GM23338 (cell line): ENCODE measurements around the gene TCF3. TPM values are rescaled to one million over a fixed set of nuclear protein-coding genes. Genes with fewer than 3 reads are reported as not detected.
A peak's percentile ranks its signal among the peaks of the same experiment; 100 is the strongest.

ENCODE experiments used
- ATAC-seq: fragments of 200-7000 bp; cut with Tn5 transposase; 3 replicates; pipeline ENCODE4 v1.9.1; 2020
- DNase-seq: peaks from one replicate; pipeline ENCODE4 v3.0.0-alpha.2; 2015; ENCODE audit warnings: low spot score
- H2AFZ ChIP-seq: fragments of 200-600 bp; sonication (generic); 2 replicates; pipeline ENCODE4 v1.8.0; 2016; ENCODE audit warnings: antibody characterized with exemption, mild to moderate bottlenecking, moderate library complexity
- H3F3A ChIP-seq: fragments of 200-600 bp; sonication (generic); replicated peaks from 2 replicates; pipeline ENCODE4 v1.8.0; 2017; ENCODE audit warnings: antibody characterized with exemption, mixed run types, low read depth
- H3K27ac ChIP-seq: fragments of 200-600 bp; sonication (generic); 2 replicates; pipeline ENCODE4 v1.6.1; 2016; ENCODE audit warnings: low read depth
- H3K27me3 ChIP-seq: fragments of 200-600 bp; sonication (generic); 2 replicates; pipeline ENCODE4 v1.8.0; 2016; ENCODE audit warnings: mild to moderate bottlenecking, mixed run types, moderate library complexity; ENCODE audit not compliant: insufficient read depth
- H3K36me3 ChIP-seq: fragments of 200-600 bp; sonication (generic); 2 replicates; pipeline ENCODE4 v1.8.0; 2016; ENCODE audit warnings: mild to moderate bottlenecking; ENCODE audit not compliant: insufficient read depth
- H3K4me1 ChIP-seq: fragments of 200-600 bp; sonication (generic); 2 replicates; pipeline ENCODE4 v1.8.0; 2016; ENCODE audit warnings: mild to moderate bottlenecking, moderate library complexity; ENCODE audit not compliant: insufficient read depth
- H3K4me2 ChIP-seq: fragments of 200-600 bp; sonication (generic); 2 replicates; pipeline ENCODE4 v1.7.1; 2017; ENCODE audit warnings: mixed run types
- H3K4me3 ChIP-seq: fragments of 200-600 bp; sonication (generic); 2 replicates; pipeline ENCODE4 v1.6.1; 2016; ENCODE audit warnings: mixed run types
- H3K79me2 ChIP-seq: fragments of 200-600 bp; sonication (generic); replicated peaks from 2 replicates; pipeline ENCODE4 v1.8.0; 2017; ENCODE audit warnings: mild to moderate bottlenecking; ENCODE audit not compliant: insufficient read depth
- H3K9me2 ChIP-seq: fragments of 200-600 bp; sonication (generic); 2 replicates; pipeline ENCODE4 v1.8.0; 2017; ENCODE audit not compliant: insufficient read depth
- H4K20me1 ChIP-seq: fragments of 200-600 bp; sonication (generic); replicated peaks from 2 replicates; pipeline ENCODE4 v1.8.0; 2017; ENCODE audit warnings: mild to moderate bottlenecking; ENCODE audit not compliant: insufficient read depth
- H3K27ac Mint-ChIP-seq: 2 replicates; pipeline ENCODE4 v1.8.0; 2020; ENCODE audit warnings: inconsistent platforms, mild to moderate bottlenecking, moderate library complexity, mixed read lengths
- H3K27me3 Mint-ChIP-seq: 3 replicates; pipeline ENCODE4 v1.8.0; 2022; ENCODE audit warnings: low read depth, mild to moderate bottlenecking, moderate library complexity, mixed read lengths, inconsistent platforms; ENCODE audit not compliant: insufficient read depth, poor library complexity
- H3K36me3 Mint-ChIP-seq: 3 replicates; pipeline ENCODE4 v1.8.0; 2021; ENCODE audit warnings: low read depth, mild to moderate bottlenecking, inconsistent platforms, moderate library complexity, mixed read lengths
- H3K4me1 Mint-ChIP-seq: 3 replicates; pipeline ENCODE4 v1.8.0; 2020; ENCODE audit warnings: mild to moderate bottlenecking, inconsistent platforms, mixed read lengths
- H3K4me3 Mint-ChIP-seq: 3 replicates; pipeline ENCODE4 v1.8.0; 2021; ENCODE audit warnings: moderate library complexity, mild to moderate bottlenecking, inconsistent platforms, mixed read lengths
- H3K9me3 Mint-ChIP-seq: 3 replicates; pipeline ENCODE4 v1.8.0; 2020; ENCODE audit warnings: moderate library complexity, mild to moderate bottlenecking, inconsistent platforms, mixed read lengths
- CREB1 ChIP-seq: fragments of 250-450 bp; sonication (Bioruptor Pico); IDR thresholded peaks from 2 replicates; pipeline ENCODE4 v1.5.0; 2020; ENCODE audit warnings: low read depth, mild to moderate bottlenecking, moderate library complexity
- EZH2 ChIP-seq: fragments of 200-600 bp; sonication (generic); IDR thresholded peaks from one replicate; pipeline ENCODE4 v1.8.0; 2017; ENCODE audit warnings: antibody characterized with exemption, mild to moderate bottlenecking, low read depth; ENCODE audit not compliant: unreplicated experiment
- EZH2phosphoT487 ChIP-seq: fragments of 200-600 bp; sonication (generic); IDR thresholded peaks from one replicate; pipeline ENCODE4 v1.8.1; 2018; ENCODE audit warnings: antibody characterized with exemption; ENCODE audit not compliant: unreplicated experiment
- JUNB ChIP-seq: IDR thresholded peaks from one replicate; pipeline ENCODE4 v1.6.1; 2016; ENCODE audit warnings: antibody characterized with exemption; ENCODE audit not compliant: unreplicated experiment
- NANOG ChIP-seq: IDR thresholded peaks from 2 replicates; pipeline ENCODE4 v1.6.1; 2016; ENCODE audit warnings: antibody characterized with exemption, borderline replicate concordance
- POLR2AphosphoS5 ChIP-seq: IDR thresholded peaks from 2 replicates; pipeline ENCODE4 v1.6.1; 2016; ENCODE audit warnings: antibody characterized with exemption, low read depth
- STAT1 ChIP-seq: IDR thresholded peaks from one replicate; pipeline ENCODE4 v1.6.1; 2016; ENCODE audit warnings: antibody characterized with exemption; ENCODE audit not compliant: unreplicated experiment
- ZNF114 ChIP-seq: fragments of 250-450 bp; sonication (Bioruptor Pico); IDR thresholded peaks from 2 replicates; pipeline ENCODE4 v1.5.0; 2020; ENCODE audit warnings: mild to moderate bottlenecking, moderate library complexity
- ZNF331 ChIP-seq: fragments of 250-450 bp; sonication (Bioruptor Pico); IDR thresholded peaks from 2 replicates; pipeline ENCODE4 v1.5.0; 2020; ENCODE audit warnings: low read depth, mild to moderate bottlenecking, moderate library complexity
- polyA plus RNA-seq: library from polyadenylated mRNA; unstranded; fragments of >200 nt; fragmentation: Nextera tagmentation; extraction: Ambion mirVana; gene quantifications from 2 replicates; pipeline ENCODE4 v1.2.1, GENCODE V29; 2016
- total RNA-seq: library from RNA; depleted of rRNA; stranded (reverse); fragments of >200 nt; shearing (Covaris generic); gene quantifications from 2 replicates; pipeline ENCODE4 v1.2.3, GENCODE V29; 2014
- TF ChIP-seq, protein P1 (sequence below), 2 experiments: fragments of 200-600 bp in 1 of 2; sonication (generic) in 1 of 2; conservative IDR thresholded peaks; 2 replicates each; pipeline versions ENCODE4 v1.5.1 to v1.6.1; 2016 to 2017; ENCODE audit warnings: antibody characterized with exemption in 2 of 2, low read depth in 2 of 2, mild to moderate bottlenecking in 2 of 2, moderate library complexity in 1 of 2
- TF ChIP-seq, protein P2 (sequence below): IDR thresholded peaks from one replicate; pipeline ENCODE4 v1.6.1; 2018; ENCODE audit warnings: antibody characterized with exemption; ENCODE audit not compliant: unreplicated experiment
- TF ChIP-seq, protein P3 (sequence below): IDR thresholded peaks from 2 replicates; pipeline ENCODE4 v1.6.1; 2016; ENCODE audit warnings: antibody characterized with exemption

Gene TCF3
- total and polyA plus RNA-seq, 2 experiments from 2014 or later: 166 to 383 TPM

DNA sequence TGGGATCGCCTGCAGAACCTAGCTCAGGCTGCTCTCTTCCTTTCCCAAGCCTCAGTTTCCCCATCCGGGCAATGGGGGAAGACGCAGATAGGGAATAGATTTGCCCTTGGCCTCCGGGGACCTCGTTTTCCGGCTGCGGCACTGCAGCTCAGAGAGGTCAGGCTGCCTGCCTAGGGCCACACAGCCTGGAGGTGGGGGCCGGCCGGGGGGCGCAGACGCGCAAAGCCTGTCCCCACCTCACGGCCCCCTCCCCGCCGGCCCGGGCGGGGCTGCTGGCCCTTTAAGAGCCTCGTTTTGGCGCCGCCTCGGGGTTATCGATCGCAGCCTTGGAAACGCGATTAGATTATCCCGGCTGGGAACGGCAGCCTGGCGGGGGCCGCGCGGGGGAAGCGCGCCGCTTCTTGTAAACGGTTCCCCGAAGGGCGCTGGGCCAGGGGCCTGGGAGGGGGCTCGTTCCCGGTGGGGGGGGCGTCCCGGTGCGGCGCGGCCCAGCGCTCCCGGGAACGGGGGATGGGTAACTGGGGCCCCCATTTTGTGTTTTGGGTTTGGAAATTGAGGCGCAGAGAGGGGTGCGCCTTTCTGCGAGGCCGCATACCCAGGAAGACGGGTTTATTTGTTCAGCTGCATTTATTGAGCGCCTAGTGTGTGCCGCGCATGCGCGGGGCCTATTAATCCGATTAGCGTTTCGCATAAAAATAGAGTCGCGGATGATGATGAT is 23.4 kb upstream of the TCF3 start:
- H3K4me3 ChIP-seq: peak overlapping the region; percentile 58
- TF ChIP-seq CREB1 (CRISPR knock-in tag) (no peak), POLR2AphosphoS5 (no peak)
- TF ChIP-seq, protein P1, sequence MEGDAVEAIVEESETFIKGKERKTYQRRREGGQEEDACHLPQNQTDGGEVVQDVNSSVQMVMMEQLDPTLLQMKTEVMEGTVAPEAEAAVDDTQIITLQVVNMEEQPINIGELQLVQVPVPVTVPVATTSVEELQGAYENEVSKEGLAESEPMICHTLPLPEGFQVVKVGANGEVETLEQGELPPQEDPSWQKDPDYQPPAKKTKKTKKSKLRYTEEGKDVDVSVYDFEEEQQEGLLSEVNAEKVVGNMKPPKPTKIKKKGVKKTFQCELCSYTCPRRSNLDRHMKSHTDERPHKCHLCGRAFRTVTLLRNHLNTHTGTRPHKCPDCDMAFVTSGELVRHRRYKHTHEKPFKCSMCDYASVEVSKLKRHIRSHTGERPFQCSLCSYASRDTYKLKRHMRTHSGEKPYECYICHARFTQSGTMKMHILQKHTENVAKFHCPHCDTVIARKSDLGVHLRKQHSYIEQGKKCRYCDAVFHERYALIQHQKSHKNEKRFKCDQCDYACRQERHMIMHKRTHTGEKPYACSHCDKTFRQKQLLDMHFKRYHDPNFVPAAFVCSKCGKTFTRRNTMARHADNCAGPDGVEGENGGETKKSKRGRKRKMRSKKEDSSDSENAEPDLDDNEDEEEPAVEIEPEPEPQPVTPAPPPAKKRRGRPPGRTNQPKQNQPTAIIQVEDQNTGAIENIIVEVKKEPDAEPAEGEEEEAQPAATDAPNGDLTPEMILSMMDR (conservative IDR thresholded peaks at IDR 0.05; ENCODE audit: low read depth in 2 of 2): peak in 1 of 2 experiments; percentile 8; a peak in 1 of 4 replicates
- Mint-ChIP-seq H3K9me3 (no peaks in the 10 kb centered on the region; the same call in 2 of the 3 replicates), H3K36me3 (no peaks in the 10 kb centered on the region; the same call in 2 of the 3 replicates), H3K27me3 (peaks cover 56% of the 10 kb centered on the region), H3K4me1 (no peaks in the 10 kb centered on the region; the same call in 2 of the 3 replicates), H3K4me3 (peak overlapping the region; percentile 47; the same call in 2 of the 3 replicates), H3K27ac (no peak overlapping the region)
- no peaks in the 10 kb centered on the region for H3K36me3 ChIP-seq
- H3K27ac ChIP-seq: no peak overlapping the region
- H3K4me2 ChIP-seq: peak overlapping the region; percentile 77
- no peaks in the 10 kb centered on the region; the same call in 1 of the 2 replicates for H3K4me1 ChIP-seq
- peak; percentile 64 for DNase-seq
- H4K20me1 ChIP-seq: no peaks in the 10 kb centered on the region
- H3K27me3 ChIP-seq: peaks cover 81% of the 10 kb centered on the region
- no peaks in the 10 kb centered on the region for H3F3A ChIP-seq
- no peaks in the 10 kb centered on the region for H3K79me2 ChIP-seq
- peak overlapping the region; percentile 80 for H2AFZ ChIP-seq
- ATAC-seq: peak; percentile 12; the same call in 2 of the 3 replicates
- H3K9me2 ChIP-seq: no peaks in the 10 kb centered on the region

DNA sequence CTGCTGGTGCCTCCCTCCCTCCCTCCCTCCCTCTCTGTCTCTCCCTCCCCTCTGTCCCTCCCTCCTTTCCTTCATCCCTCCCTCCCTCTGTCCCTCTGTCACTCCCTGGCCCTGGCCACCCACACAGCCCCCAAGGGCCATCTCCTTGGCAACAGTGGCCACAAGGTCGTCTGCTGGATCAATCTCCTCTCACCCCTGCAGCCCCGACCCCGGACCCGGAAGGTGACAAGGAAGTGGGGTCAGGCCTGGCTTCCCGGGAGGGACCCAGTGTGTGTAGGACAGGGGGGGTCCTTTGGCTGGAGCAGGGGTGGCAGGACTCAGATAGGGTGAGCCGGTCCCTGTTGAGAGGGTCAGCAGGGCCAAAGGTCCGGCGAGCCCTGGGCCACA is 21.9 kb upstream of the TCF3 start:
- no peak overlapping the region for H3K4me3 Mint-ChIP-seq
- DNase-seq (no peak), ATAC-seq (no peak)
- TF ChIP-seq, protein P2, sequence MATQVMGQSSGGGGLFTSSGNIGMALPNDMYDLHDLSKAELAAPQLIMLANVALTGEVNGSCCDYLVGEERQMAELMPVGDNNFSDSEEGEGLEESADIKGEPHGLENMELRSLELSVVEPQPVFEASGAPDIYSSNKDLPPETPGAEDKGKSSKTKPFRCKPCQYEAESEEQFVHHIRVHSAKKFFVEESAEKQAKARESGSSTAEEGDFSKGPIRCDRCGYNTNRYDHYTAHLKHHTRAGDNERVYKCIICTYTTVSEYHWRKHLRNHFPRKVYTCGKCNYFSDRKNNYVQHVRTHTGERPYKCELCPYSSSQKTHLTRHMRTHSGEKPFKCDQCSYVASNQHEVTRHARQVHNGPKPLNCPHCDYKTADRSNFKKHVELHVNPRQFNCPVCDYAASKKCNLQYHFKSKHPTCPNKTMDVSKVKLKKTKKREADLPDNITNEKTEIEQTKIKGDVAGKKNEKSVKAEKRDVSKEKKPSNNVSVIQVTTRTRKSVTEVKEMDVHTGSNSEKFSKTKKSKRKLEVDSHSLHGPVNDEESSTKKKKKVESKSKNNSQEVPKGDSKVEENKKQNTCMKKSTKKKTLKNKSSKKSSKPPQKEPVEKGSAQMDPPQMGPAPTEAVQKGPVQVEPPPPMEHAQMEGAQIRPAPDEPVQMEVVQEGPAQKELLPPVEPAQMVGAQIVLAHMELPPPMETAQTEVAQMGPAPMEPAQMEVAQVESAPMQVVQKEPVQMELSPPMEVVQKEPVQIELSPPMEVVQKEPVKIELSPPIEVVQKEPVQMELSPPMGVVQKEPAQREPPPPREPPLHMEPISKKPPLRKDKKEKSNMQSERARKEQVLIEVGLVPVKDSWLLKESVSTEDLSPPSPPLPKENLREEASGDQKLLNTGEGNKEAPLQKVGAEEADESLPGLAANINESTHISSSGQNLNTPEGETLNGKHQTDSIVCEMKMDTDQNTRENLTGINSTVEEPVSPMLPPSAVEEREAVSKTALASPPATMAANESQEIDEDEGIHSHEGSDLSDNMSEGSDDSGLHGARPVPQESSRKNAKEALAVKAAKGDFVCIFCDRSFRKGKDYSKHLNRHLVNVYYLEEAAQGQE: no peak
- TF ChIP-seq POLR2AphosphoS5 (no peak), CREB1 (CRISPR knock-in tag) (no peak), JUNB (no peak), NANOG (no peak), EZH2phosphoT487 (no peak), ZNF114 (CRISPR knock-in tag) (no peak), EZH2 (no peak), STAT1 (no peak), ZNF331 (CRISPR knock-in tag) (no peak)
- TF ChIP-seq, protein P3, sequence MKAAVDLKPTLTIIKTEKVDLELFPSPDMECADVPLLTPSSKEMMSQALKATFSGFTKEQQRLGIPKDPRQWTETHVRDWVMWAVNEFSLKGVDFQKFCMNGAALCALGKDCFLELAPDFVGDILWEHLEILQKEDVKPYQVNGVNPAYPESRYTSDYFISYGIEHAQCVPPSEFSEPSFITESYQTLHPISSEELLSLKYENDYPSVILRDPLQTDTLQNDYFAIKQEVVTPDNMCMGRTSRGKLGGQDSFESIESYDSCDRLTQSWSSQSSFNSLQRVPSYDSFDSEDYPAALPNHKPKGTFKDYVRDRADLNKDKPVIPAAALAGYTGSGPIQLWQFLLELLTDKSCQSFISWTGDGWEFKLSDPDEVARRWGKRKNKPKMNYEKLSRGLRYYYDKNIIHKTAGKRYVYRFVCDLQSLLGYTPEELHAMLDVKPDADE: no peak
- TF ChIP-seq, protein P1 (conservative IDR thresholded peaks at IDR 0.05; ENCODE audit: low read depth in 2 of 2): no peak

More for the DNA sequence above, 21.9 kb upstream of the TCF3 start:
- Histone ChIP-seq H2AFZ (no peak overlapping the region), H3K27ac (no peak overlapping the region), H4K20me1 (no peaks in the 10 kb centered on the region), H3K4me1 (no peaks in the 10 kb centered on the region; the same call in 1 of the 2 replicates), H3K27me3 (peaks cover 96% of the 10 kb centered on the region), H3K36me3 (no peaks in the 10 kb centered on the region), H3K79me2 (no peaks in the 10 kb centered on the region), H3K4me3 (no peak overlapping the region), H3K9me2 (no peaks in the 10 kb centered on the region), H3K4me2 (no peak overlapping the region), H3F3A (no peaks in the 10 kb centered on the region)
- Mint-ChIP-seq H3K9me3 (no peaks in the 10 kb centered on the region; the same call in 2 of the 3 replicates), H3K4me1 (no peaks in the 10 kb centered on the region; the same call in 2 of the 3 replicates), H3K36me3 (no peaks in the 10 kb centered on the region; the same call in 2 of the 3 replicates), H3K27me3 (peaks cover 64% of the 10 kb centered on the region), H3K27ac (no peak overlapping the region)
